Kidney (tissue), 14 donors: ENCODE results near the gene RNF17. TPM values are rescaled to one million over a fixed set of nuclear protein-coding genes. Genes with fewer than 3 reads are reported as not detected.

ENCODE experiments used
- DNase-seq, 5 donors: peaks; one replicate each; pipeline ENCODE4 v3.0.0-alpha.2; 2013 to 2020
- FAIRE-seq: peaks from 2 replicates; lab custom pipeline; 2012; peaks lifted over from hg19 to GRCh38; lab: Jason Lieb, UNC
- H3K27ac ChIP-seq, 2 donors: one replicate each; pipeline ENCODE4 v1.7.0; 2013; ENCODE audit warnings: low read depth in 2 of 2, low read length in 2 of 2, inconsistent platforms in 1 of 2
- H3K27me3 ChIP-seq: one replicate; pipeline ENCODE4 v1.7.1; 2013; ENCODE audit warnings: low read length, inconsistent platforms; ENCODE audit not compliant: control insufficient read depth, insufficient read depth
- H3K36me3 ChIP-seq, 3 donors: one replicate each; pipeline versions ENCODE4 v1.7.0 to v1.7.1; 2013; ENCODE audit warnings: low read length in 3 of 3, control low read depth in 1 of 3, inconsistent platforms in 1 of 3; ENCODE audit not compliant: insufficient read depth in 3 of 3, control insufficient read depth in 2 of 3
- H3K4me1 ChIP-seq, 3 donors: one replicate each; pipeline versions ENCODE4 v1.7.0 to v1.7.1; 2013; ENCODE audit warnings: low read length in 3 of 3, inconsistent platforms in 1 of 3, low read depth in 1 of 3; ENCODE audit not compliant: control insufficient read depth in 2 of 3, insufficient read depth in 2 of 3
- H3K4me3 ChIP-seq, 3 donors: one replicate each; pipeline versions ENCODE4 v1.7.0 to v1.8.1; 2013; ENCODE audit warnings: low read length in 3 of 3, control low read depth in 1 of 3, inconsistent platforms in 1 of 3
- H3K9ac ChIP-seq, 3 donors: one replicate each; pipeline versions ENCODE4 v1.7.0 to v1.7.1; 2013; ENCODE audit warnings: low read length in 3 of 3, control low read depth in 1 of 3, inconsistent platforms in 1 of 3
- H3K9me3 ChIP-seq, 3 donors: one replicate each; pipeline versions ENCODE4 v1.7.0 to v1.7.1; 2013; ENCODE audit warnings: low read length in 3 of 3, control low read depth in 1 of 3, inconsistent platforms in 1 of 3; ENCODE audit not compliant: control insufficient read depth in 2 of 3, insufficient read depth in 1 of 3
- CTCF ChIP-seq: IDR thresholded peaks from 3 replicates; pipeline ENCODE4 v1.5.1; 2012; ENCODE audit warnings: mild to moderate bottlenecking, moderate library complexity, borderline replicate concordance; ENCODE audit not compliant: insufficient read depth; ENCODE audit errors: extremely low read depth
- intact Hi-C: fragments of 100-400 bp; cut with DNase I; formaldehyde crosslinking; loops from one replicate; pipeline ENCODE4 v1.11.1; 2022
- polyA plus RNA-seq: library from polyadenylated mRNA; stranded (reverse); fragments of 350-450 nt; fragmentation: Illumina TruSeq; extraction: RNeasy Lipid Tissue Mini Kit (QIAGEN cat#74804); gene quantifications from one replicate; pipeline ENCODE4 v1.2.3, GENCODE V29; 2014; ENCODE audit warnings: low read depth, low replicate concordance; ENCODE audit not compliant: insufficient read depth
- total RNA-seq: library from RNA; stranded (reverse); fragmentation: NEBNext Ultra II Directional; extraction: Animal tissue kit (Norgen Biotek cat#: 25700); gene quantifications from one replicate; pipeline ENCODE4 v1.2.1, GENCODE V29; 2021
- donor health status: control.
- donor health status: control.
- donor health status: control.
- donor health status: control.
- donor health status: control.
- donor health status: DM: yes; HTN: yes; CAD: no.
- donor health status: Normal renal cell carcinoma (clear cell type).

RNF17 gene
- total and polyA plus RNA-seq, 2 donors from 2014 or later: not detected

DNA sequence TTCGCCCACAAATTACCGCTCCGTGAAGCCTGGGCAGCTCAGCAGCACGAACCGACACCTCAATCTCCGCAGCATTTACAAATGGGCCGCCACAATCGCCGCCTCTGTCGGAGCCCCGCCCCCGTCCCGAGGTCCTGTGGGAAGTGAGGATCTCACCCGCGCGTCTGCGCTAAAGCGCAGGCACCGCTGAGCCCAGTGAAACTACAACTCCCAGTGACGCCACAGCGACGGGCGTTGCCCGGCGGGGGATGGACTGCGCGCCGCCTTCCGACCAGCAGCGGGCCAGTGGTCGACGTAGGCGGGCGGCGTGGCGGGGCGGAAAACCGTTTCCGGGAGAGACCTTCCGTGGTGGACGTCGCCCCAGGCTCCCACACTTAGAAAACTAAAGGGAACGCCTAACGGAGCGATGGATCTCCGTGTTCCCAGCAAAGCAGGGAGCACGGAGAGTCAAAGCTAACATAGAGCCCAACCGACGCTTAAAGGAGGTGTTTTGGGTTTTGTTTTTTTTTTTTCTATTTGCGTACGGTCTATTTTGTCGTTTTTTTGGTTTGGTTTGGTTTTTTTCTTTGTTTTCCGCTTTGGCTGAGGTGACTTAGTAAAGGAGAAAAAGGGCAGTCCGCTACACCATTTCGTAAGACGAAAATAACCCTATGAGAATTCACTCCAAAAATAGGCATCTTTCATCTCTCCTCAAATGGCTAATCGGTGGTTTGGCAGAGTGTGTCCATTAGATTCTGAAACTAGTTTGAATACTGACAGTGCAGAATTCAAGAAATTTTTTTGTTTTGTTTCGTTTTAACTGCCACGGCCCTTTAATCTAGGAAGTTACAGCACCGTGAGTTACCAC is 159.0 kb downstream of the RNF17 start:
- DNase-seq (peak; percentile 98 to 99 (median 99)), FAIRE-seq (peak; percentile 86)
- Histone ChIP-seq H3K27me3 (no peaks in the 10 kb centered on the region), H3K36me3 (no peaks in the 10 kb centered on the region), H3K9me3 (no peaks in the 10 kb centered on the region), H3K9ac (peak overlapping the region; percentile 63 to 85 (median 72)), H3K4me1 (peaks cover 0 to 5% (median 4%) of the 10 kb centered on the region in 3 donors), H3K27ac (peak overlapping the region; percentile 92 to 96), H3K4me3 (peak overlapping the region; percentile 85 to 97 (median 91))
- intact Hi-C loops: no loop called here
- peak; percentile 30 for TF ChIP-seq CTCF

DNA sequence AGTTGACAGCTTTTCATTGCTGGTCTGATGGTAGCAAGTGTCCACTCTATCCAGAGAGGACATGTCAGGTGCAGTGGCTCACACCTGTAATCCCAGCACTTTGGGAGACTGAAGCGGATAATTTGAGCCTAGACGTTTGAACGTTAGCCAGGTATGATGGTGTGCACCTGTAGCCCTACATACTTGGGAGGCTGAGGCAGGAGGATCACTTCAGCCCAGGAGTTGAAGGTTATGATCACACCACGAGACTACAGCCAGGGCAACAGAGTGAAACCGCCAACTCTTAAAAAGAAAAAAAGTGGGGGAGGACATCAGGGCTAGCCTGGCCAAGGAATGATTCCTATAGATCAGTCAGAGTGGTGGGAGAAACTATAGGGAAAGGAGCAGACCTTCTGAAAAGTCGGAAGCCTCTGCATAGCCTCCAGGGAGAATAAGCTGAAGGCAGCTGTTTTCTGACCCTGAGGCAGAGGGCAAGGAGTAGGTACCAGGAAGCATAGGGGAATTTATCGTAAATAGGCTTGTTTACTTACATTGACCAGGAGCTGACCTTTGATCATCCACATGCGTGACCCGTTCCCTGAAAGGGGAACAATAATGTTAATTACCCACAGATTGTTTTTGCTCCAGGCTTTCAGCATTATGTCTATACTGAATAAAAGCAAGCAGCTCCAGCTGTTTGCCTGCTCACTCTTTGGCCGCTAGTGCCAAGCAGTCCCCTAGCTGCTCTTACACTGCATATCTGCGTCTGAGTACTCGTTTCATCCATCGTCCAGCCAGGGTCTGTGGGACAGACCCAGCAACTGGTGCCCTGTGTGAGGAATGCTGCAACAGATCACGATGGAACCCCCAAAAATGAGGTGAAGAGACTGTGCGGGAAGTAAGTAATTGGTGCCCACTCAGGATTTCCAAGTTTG is 161.6 kb downstream of the RNF17 start:
- peaks cover 0 to 5% (median 4%) of the 10 kb centered on the region in 3 donors for H3K4me1 ChIP-seq
- intact Hi-C loops: no loop called here
- H3K9ac ChIP-seq: no peak overlapping the region
- no peak overlapping the region for H3K27ac ChIP-seq
- FAIRE-seq (no peak), DNase-seq (no peak)
- peaks cover under 1% of the 10 kb centered on the region for H3K27me3 ChIP-seq
- H3K36me3 ChIP-seq: no peaks in the 10 kb centered on the region
- no peak overlapping the region for H3K4me3 ChIP-seq
- no peak for TF ChIP-seq CTCF
- no peaks in the 10 kb centered on the region for H3K9me3 ChIP-seq

DNA sequence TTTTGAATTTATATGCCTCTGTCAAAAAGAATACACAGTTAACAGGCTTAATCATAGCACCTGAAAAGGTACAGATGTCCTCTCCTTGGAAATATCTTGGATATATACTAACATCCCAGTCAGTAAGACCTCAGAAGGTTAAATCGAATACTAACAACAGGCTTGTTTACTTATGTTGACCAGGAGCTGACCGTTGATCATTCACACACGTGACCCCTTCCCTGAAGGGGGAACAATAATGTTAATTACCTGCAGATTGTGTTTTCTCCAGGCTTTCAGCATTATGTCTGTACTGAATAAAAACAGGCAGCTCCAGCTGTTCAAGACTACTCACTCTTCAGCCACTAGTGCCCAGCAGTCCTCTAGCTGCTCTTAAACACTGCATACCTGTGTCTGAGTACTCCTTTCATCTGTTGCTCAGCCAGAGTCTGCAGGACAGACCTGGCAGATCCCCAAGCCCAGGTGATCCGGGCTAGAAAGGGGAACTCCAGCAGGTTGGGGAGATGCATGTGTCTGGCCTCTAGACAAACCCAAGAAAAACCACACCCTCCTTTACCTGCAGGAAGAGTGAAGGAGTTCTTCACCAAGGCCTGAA is 163.9 kb downstream of the RNF17 start:
- Histone ChIP-seq H3K27ac (no peak overlapping the region), H3K9me3 (no peaks in the 10 kb centered on the region), H3K9ac (no peak overlapping the region), H3K4me1 (no peaks in the 10 kb centered on the region), H3K4me3 (no peak overlapping the region), H3K36me3 (no peaks in the 10 kb centered on the region), H3K27me3 (peaks cover 6% of the 10 kb centered on the region)
- intact Hi-C loops: no loop called here
- FAIRE-seq (no peak), DNase-seq (no peak)
- no peak for TF ChIP-seq CTCF
